Measurements from ENCODE around the gene ASPG.
"Not testable (repeated sequence)": the region's sequence is repeated elsewhere in the genome, so short reads cannot be mapped to it uniquely, and the experiment has no call there.

Gene ASPG

DNA sequence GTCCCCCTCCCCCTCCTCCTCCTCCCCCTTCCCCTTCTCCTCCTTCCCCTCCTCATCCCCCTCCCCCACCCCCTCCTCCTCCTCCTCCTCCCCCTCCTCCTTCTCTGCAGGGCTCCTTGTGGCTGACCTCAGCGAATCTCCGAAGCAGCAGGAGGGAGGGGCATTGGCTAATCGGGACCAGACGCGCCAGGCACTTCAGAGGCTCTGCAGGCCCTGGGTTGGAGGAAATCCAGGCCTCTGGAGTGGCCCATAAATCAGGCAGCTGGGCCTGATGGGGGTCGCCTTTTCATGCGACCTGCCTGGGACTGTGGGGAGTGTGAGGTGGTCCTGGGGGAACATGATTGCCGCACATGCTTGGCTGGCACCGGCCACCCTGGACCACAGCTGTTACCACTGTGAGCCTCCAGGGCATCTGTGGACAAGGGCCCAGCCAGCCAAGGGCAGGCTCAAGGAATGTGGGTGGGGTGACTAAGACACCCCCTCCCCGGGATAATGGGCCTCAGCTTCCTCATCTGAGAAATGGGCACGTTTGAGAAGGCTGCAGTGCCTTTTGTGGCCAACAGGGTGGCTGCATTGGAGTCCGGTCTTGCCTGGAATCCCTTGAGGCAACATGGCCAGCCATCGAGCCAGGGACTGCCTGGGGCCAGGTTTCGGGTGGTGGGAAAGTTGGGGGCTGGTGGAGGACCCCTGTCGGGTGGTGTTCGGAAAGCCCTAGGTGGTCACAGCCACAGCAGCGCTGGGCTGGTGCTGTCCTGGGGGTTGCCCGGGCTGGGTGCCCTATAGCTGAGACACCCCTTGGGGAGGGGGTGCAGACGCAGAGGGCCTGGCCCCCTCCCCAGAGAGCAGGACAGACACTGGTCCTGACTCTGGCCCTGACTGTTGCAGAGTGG is 64.9 kb downstream of the ASPG start:
- no peak for DNase-seq

DNA sequence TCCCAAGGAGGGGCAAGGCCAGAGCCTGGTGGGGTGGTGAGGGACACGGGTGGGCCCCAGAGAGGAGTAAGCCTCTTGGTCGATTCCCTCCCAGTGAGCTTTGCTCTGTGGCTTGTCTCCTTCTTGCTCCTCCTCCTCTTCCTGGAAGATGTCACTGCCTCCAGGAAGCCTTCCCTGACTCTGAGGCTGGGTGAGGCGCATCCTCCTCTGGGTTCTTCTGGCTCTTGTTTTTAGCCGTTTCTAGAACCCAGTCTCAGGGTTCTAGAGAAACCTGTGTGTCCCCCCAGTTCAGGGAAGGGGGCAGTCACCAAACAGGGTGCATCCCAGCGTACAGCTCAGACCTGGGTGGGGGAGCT is 65.5 kb downstream of the ASPG start:
- DNase-seq = no peak

DNA sequence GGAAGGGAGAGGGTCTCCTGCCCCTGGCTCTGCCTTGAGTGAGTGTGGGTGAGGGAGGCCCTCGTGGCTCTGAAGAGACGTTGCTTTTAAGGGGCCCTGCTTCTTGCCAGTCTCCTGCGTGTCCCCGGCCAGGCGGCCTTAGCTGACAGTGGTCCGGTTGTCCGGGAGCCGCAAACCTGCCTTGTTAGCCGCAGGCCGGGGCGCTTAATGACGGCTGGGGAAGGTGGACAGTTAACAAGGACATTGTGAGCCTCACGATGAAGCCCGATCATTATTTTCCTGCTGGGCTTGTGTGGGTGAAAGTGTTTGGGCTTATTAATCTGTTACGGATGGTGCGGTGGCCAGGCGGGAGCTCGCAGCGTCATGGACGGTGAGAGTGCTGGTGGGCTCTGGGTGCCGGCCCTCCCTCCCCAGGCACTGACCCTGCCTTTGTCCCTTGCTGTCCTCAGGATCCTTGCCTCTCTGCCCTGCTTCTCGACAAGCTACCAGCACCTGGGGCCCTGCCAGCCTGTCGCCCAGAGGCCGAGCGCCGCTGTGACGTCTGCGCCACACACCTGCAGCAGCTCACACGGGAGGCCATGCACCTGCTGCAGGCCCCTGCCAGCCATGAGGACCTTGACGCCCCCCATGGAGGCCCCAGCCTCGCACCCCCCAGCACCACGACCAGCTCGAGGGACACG is 66.2 kb downstream of the ASPG start:
- no peak for DNase-seq

DNA sequence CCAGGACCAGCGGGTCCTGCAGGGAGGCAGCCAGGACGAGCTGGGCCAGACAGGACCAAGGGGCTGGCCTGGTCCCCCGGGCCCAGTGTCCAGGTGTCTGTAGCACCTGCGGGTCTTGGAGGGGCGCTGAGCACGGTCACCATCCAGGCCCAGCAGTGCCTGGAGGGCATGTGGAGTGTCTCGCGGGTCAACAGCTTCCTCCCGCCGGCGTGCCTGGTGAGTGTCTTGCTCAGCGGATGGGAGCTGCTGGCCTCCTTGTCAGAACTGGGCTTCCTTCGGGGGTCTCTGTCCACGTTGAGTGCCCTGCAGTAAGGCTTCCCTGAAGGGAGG is 66.7 kb downstream of the ASPG start:
- no peak for DNase-seq

DNA sequence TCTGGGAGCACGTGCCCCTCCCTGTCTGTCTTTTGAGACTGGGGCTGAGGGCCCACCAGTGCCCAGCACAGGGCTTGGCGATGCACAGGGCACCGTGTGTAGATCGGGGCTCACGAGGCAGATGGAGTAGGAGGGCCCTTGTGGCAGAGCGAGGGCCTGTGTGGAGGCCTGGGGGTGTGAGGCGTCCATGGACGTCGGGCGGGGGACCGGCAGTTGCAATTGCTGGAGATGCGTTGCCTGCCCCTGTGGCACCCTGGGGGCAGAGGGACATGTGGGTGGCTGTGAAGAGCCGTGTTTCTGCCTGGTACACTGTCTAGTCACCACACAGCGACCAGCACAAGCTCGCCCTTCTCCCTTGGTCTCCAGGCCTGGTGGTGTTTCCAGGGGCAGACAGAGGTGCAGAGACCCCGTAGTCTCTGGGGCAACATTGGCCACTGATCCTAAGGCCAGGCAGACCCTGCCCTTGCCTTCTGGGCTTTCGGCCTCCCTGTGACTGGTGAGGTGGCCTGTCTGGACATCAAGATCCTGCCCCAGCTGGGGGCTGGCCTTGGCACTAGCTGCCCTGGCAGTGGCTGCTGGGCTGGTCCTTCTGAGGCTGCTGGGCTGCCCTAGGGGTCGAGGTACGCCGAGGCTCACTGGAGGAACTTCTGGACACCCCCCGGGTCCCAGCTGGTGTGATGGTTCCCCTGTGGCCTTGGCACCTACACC is 67.3 kb downstream of the ASPG start:
- no peak for DNase-seq

DNA sequence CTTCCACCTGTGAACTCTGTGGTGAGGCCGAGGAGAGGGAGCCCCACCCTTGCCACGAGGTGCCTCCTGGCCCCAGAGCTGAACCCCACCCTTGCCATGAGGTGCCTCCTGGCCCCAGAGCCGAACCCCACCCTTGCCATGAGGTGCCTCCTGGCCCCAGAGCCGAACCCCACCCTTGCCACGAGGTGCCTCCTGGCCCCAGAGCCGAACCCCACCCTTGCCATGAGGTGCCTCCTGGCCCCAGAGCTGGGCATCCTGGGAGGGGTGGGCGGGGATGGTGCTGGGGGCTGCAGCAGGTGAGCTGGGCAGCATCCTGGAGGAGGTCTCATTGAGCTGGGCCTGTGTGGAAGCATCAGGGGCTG is 67.9 kb downstream of the ASPG start:
- not testable (repeated sequence) for DNase-seq

DNA sequence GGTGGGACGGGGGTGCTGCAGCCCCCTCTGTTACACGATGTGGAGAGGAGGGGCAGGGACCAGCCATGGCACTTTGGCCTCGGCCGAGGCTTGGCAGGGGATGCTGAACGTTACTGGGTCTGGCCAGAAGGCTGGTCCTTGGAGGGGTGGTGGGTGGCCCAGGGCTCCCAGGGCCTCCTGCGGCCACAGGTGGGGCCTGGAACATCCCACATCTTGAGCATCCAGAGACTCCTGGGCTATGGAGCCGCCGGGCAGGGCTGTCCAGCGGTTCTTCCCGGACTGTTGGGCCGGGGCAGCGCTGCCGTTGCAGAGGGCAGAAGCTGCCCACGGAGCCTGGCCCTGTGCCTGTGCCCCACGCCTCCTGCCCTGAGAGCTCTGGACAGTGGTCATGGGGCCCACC is 68.7 kb downstream of the ASPG start:
- no peak for DNase-seq

DNA sequence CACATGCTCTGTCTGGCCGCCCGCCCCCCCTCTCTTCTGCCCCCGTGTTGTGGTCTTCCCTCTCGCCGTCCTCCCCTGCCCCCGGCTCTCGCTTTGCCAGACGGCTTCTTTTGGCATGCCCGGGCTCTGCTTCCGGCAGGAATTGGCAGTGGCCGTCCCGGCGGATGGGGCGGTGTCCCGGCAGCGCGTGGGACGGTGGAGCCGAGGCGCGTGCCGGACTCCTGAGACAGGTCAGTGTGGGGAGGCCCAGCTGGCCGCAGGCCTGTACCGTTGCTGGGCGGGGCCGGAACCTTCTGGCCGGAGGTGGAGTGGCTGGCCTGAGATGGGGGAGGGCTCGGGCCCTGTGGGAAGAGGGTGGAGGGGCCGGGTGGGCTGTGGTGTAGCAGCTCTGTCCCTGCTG is 70.0 kb downstream of the ASPG start:
- DNase-seq = no peak

DNA sequence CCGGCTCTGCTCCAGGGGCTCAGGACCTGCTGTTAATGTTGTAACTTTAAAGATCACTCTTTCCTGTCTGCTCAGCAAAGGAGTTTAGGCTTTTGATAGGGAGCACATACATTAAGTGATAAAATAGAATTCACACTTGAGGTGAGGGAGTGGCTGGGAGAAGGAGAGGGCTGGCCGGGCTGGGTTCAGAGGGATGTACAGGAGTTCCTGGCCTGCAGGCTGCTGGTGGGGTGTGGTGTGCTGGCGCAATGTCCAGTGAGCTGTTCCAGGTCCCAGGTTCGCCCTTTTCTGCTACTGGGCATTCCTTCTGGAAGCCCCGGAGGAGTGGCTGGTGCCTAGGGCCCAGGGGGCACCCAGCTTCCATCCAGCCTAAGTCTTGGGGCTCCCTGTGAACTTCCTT is 70.6 kb downstream of the ASPG start:
- no peak for DNase-seq

DNA sequence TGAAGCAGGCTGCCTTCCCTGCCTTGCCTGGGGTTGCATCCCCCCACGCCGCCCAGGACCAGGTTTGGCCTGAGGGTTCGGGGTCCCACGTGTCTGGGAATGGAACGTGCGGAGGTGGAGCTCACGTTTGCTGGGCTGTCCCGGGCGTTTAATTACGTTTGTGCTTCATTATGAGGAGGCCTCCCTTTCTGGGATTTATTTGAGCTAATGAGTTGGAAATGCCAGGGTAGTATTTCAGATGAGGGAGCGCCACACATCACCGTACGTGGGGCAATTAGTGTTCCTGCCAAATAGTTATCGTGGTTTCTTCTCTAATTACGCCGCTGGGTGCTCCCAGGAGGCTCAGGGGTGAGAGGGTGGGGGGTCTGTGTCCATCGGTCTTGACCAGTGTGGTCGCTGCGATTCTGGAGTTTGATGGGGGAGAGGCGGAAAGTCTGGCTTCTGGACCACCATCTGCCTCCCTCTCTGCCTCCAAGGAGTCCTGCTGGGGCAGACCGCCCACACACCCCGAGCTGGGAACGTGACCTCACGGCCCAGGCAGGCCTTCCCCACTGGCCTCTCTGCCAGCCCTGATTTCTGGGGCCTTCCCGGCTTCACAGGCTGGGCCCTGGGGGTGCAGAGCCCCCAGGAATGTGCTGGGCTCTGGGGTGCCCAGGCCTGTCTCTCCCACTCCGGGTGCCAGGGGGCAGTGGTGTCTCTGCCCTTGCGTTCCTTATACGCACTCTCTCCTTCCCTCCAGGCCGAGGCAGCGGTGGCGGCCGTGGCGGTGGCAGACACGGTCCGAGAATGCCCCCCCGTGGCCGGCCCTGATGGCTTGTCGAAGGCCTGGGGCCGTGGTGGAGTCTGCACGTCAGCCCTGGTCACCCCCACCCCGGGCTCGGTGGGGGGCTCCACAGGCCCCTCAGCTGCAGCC is 71.8 kb downstream of the ASPG start:
- DNase-seq = no peak

DNA sequence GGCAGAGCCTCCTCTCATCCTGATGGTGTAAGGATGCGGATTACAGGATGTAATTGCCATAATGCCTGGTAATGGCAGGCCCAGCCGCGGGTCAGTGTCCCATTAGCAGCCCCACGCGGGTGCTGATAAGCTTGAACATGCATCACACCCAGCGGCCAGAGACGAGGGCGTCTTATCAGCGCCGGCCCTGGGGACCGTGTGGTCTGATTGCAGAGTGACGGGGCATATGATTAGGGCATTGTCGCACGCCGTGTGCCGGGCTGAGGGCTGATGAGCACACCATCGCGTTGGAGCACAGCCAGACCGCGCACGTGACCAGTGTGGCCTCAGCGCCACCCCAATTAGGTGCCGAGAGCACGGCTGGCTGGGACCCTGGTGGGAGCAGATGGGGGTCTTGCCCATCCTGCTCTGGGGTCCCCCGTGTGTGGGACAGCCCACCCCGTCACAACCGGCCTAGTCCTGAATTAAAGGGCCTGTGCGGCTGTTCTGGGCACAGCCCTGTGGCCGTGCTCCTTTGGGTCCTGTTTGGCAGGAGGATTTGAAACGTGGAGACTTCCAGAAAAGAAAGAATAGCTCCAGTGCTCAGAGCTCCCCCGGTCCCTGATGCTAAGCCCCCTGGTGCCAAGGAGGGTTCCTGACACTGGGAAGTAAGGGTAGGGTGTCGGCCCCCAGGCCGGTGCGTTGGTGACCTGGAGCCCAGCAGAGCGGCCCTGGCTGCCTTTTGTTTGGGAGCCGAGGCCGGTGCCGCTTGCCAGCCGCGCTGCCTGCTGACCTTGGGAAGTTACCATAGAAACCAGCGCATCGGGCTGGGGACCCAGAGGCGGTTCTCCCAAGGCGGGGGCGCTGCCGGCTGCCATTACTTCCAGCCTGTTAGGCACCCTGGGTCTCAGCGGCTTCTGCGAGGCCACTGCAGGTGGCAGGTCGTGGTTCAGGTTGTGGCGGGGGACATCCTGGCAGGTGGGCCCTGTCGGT is 73.6 kb downstream of the ASPG start:
- no peak for DNase-seq

DNA sequence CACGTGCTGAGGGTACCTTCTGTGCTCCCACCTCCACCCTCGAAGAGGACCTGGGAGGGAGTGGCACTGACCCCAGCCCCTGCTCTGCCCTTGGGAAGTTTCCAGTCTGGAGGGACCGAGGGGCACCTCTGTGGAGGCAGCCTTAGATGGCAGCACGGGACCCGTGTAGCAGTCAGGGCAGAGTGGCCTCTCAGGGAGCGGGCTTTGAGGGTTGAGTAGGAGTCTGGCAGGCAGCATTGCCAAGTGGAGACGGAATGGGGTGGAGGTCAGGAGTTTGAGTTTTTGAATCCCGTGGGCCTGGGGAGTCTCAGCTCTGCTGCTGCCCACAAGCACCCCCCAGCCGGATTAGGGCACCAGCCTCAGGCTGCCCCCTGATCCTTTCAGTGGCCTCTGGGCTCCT is 74.5 kb downstream of the ASPG start:
- DNase-seq = no peak

DNA sequence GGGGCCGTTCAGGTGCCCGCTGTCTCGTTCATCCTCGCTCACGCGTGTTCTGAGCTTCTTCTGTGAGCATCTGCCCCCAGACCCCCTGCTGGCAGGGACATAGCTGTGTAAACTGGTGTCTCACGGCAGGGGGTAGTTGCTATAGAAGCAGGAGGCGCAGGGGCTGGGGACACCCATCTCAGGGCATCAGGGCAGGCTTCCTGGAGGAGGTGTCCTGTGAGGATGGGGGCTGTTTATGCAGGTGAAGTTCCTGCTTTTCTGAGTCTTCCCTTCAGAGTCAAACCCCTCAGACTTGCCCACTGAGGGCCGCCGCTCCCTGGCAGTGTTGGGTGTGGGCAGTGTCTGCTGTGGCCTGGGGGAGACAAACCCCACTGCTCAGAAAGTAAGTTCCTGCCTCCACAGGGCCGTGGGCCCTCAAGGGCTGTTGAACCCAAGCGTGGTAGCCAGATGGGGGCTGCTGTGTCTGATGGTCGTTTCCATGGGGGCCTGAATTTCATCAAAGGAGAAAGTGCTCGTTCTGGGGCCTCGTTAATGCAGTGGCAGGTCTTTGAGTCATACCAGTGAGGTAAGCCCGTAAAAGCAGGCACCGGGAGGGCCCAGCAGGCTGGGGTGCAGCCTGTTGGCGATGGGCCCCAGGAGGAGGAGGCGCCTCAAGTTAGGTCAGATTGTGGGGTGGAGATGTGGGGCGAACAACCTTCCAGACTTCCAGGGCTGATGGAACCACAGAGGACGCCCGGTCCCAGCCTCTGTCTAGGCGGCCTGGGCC is 76.3 kb downstream of the ASPG start:
- no peak for DNase-seq

DNA sequence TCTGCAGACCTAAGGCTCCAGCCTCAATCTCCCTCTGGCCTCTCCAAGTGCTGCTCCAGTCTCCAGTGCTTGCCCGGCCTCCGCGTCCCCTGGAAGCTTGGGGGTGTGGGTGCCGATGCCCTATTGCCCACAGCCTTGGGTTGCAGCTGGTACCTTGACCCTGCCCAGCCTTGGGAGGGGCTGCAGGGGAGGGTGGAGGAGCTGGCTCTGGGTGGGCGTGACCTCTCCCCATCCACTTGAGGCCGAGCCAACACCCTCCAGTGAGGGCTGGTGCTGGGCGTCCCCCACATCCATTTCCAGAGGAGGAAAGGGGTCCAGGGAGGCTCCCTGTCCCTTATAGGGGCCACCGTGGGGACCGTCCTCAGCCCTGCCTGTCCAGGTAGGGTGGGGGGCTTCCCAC is 77.0 kb downstream of the ASPG start:
- no peak for DNase-seq

DNA sequence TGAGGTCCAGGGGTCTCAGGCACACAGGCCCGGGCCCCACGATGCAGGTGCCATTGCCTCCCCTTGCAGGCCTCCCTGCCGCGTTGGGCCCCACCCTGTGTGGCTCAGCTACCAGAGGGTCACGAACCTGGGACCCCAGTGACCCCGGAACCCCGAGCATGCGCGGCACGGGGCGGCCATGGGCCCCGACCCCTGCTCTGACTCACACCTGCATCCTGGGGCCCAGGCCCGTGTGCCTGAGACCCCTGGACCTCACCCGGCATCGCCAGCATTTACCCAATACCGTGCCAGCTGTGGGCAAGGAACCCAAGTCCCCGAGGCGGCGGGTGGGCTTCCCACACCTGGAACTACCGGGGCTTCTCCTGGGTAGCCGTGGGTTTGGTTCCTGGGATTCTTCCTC is 78.0 kb downstream of the ASPG start:
- DNase-seq = no peak

DNA sequence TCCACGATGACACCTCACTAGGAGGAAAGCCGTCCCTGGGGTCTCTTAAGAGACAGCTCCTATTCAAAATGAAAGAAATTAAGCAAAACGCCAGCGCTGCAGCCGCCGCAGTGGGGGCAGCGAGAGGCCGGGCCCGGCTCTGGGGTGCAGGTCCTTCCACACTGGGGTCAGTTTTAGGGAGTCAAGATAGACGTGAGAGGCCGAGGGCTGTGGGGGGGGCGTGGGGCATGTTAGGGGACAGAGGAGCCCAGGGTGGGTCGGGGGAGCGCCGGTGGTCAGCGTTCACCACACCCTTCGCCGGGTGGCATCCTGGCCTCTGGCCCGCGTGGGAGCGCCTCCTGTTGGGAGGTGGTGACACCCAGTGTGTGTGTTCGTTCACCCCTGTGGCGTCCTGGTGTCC is 78.5 kb downstream of the ASPG start:
- DNase-seq = no peak

DNA sequence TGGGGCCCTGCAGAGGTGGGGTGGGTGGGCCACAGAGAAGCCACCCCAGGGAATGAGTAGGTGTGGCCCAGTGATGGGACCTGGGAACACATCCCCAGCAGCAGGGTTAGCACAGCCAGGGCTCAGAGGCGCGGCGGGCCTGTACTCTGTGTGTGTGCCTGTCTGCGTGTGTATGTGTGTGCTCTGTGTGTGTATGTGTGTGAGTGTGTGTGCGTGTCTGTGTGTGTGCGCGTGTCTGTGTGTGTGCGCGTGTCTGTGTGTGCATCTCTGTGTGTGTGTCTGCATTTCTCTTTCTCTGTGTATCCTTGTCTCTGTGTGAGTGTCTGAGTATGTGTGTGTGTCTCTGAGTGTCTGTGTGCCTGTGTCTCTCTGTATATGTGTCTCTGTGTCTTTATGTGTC is 79.0 kb downstream of the ASPG start:
- DNase-seq = no peak
